ENCODE results near the gene CASP8AP2. TPM values are rescaled to one million over a fixed set of nuclear protein-coding genes. Genes with fewer than 3 reads are reported as not detected.
"Not testable (repeated sequence)": the region's sequence is repeated elsewhere in the genome, so short reads cannot be mapped to it uniquely, and the experiment has no call there.

The CASP8AP2 gene
- total RNA-seq, 2 experiments from 2014 or later: 49.1 TPM

GRCh38 chr6:89873721-89874120 lies 44.0 kb downstream of the CASP8AP2 start:
- Mint-ChIP-seq H3K4me3 (no peak overlapping the region), H3K27ac (no peak overlapping the region), H3K4me1 (no peaks in the 10 kb centered on the region), H3K9me3 (no peaks in the 10 kb centered on the region), H3K27me3 (no peaks in the 10 kb centered on the region), H3K36me3 (peaks cover 31% of the 10 kb centered on the region)
- no peak for DNase-seq
- POLR2A ChIA-PET: interaction anchor here (0.6 kb wide), 1 partner anchor 18 kb away, joined by 3 read pairs; no protein-coding TSS in a partner anchor
- no peak for ATAC-seq (ENCODE audit: low read depth)

GRCh38 chr6:89874438-89874837 lies 44.8 kb downstream of the CASP8AP2 start:
- DNase-seq: no peak
- H3K4me1 Mint-ChIP-seq: no peaks in the 10 kb centered on the region

GRCh38 chr6:89886378-89887120 lies 56.9 kb downstream of the CASP8AP2 start:
- POLR2A ChIA-PET: no interaction called here

More at GRCh38 chr6:89874438-89874837, 44.8 kb downstream of the CASP8AP2 start:
- ATAC-seq (ENCODE audit: low read depth): no peak
- H3K27ac Mint-ChIP-seq: no peak overlapping the region
- H3K36me3 Mint-ChIP-seq: peaks cover 29% of the 10 kb centered on the region
- H3K4me3 Mint-ChIP-seq: no peak overlapping the region
- POLR2A ChIA-PET: no interaction called here
- no peaks in the 10 kb centered on the region for H3K27me3 Mint-ChIP-seq
- H3K9me3 Mint-ChIP-seq: no peaks in the 10 kb centered on the region

GRCh38 chr6:89887452-89888137 lies 57.9 kb downstream of the CASP8AP2 start:
- H3K27ac Mint-ChIP-seq: no peak overlapping the region
- H3K27me3 Mint-ChIP-seq: peaks cover 27% of the 10 kb centered on the region
- no peaks in the 10 kb centered on the region for H3K9me3 Mint-ChIP-seq
- POLR2A ChIA-PET: no interaction called here
- DNase-seq (peak; percentile 35), ATAC-seq (ENCODE audit: low read depth) (peak; percentile 50)
- peaks cover 2% of the 10 kb centered on the region for H3K4me1 Mint-ChIP-seq
- H3K4me3 Mint-ChIP-seq: no peak overlapping the region
- no peaks in the 10 kb centered on the region for H3K36me3 Mint-ChIP-seq

More at GRCh38 chr6:89886378-89887120, 56.9 kb downstream of the CASP8AP2 start:
- H3K27ac Mint-ChIP-seq: no peak overlapping the region
- H3K9me3 Mint-ChIP-seq: no peaks in the 10 kb centered on the region
- DNase-seq: no peak
- H3K27me3 Mint-ChIP-seq: peaks cover 22% of the 10 kb centered on the region
- ATAC-seq (ENCODE audit: low read depth): no peak
- no peaks in the 10 kb centered on the region for H3K36me3 Mint-ChIP-seq
- peaks cover under 1% of the 10 kb centered on the region for H3K4me1 Mint-ChIP-seq
- H3K4me3 Mint-ChIP-seq: no peak overlapping the region

- peaks cover 2% of the 10 kb centered on the region for H3K4me1 Mint-ChIP-seq
- no peak overlapping the region for H3K4me3 Mint-ChIP-seq
- H3K27me3 Mint-ChIP-seq: peaks cover 31% of the 10 kb centered on the region
- H3K27ac Mint-ChIP-seq: no peak overlapping the region
- POLR2A ChIA-PET: no interaction called here
- no peaks in the 10 kb centered on the region for H3K9me3 Mint-ChIP-seq
- no peak for DNase-seq
- no peaks in the 10 kb centered on the region for H3K36me3 Mint-ChIP-seq
- ATAC-seq (ENCODE audit: low read depth): no peak
Observed at GRCh38 chr6:89888138-89888514, 58.4 kb downstream of the CASP8AP2 start.

GRCh38 chr6:89888871-89889270 lies 59.2 kb downstream of the CASP8AP2 start:
- ATAC-seq (ENCODE audit: low read depth) (no peak), DNase-seq (no peak)
- H3K27me3 Mint-ChIP-seq: peaks cover 36% of the 10 kb centered on the region
- peaks cover 2% of the 10 kb centered on the region for H3K4me1 Mint-ChIP-seq
- H3K27ac Mint-ChIP-seq: no peak overlapping the region
- no peak overlapping the region for H3K4me3 Mint-ChIP-seq
- POLR2A ChIA-PET: no interaction called here
- no peaks in the 10 kb centered on the region for H3K9me3 Mint-ChIP-seq
- no peaks in the 10 kb centered on the region for H3K36me3 Mint-ChIP-seq

GRCh38 chr6:89890845-89891528 lies 61.3 kb downstream of the CASP8AP2 start:
- not testable (repeated sequence) for ATAC-seq (ENCODE audit: low read depth); H3K36me3 Mint-ChIP-seq; H3K4me1 Mint-ChIP-seq; H3K4me3 Mint-ChIP-seq; DNase-seq; H3K9me3 Mint-ChIP-seq; H3K27ac Mint-ChIP-seq
- H3K27me3 Mint-ChIP-seq: peaks cover 47% of the 10 kb centered on the region
- POLR2A ChIA-PET: interaction anchor here (0.7 kb wide), 1 partner anchor 18 kb away, joined by 3 read pairs; no protein-coding TSS in a partner anchor

GRCh38 chr6:89892577-89892976 lies 62.9 kb downstream of the CASP8AP2 start:
- DNase-seq; POLR2A ChIA-PET; H3K4me1 Mint-ChIP-seq; H3K9me3 Mint-ChIP-seq; ATAC-seq (ENCODE audit: low read depth); H3K36me3 Mint-ChIP-seq; H3K4me3 Mint-ChIP-seq; H3K27ac Mint-ChIP-seq: not testable (repeated sequence)
- H3K27me3 Mint-ChIP-seq: peaks cover 53% of the 10 kb centered on the region

- no peak for ATAC-seq (ENCODE audit: low read depth)
- peaks cover 54% of the 10 kb centered on the region for H3K27me3 Mint-ChIP-seq
- H3K27ac Mint-ChIP-seq: no peak within 1 kb of the TSS
- POLR2A ChIA-PET: no interaction called here
- no peak within 1 kb of the TSS for H3K4me3 Mint-ChIP-seq
- no peaks in the 10 kb centered on the region for H3K36me3 Mint-ChIP-seq
- no peak for DNase-seq
- H3K4me1 Mint-ChIP-seq: peaks cover 2% of the 10 kb centered on the region
- no peaks in the 10 kb centered on the region for H3K9me3 Mint-ChIP-seq
Observed at GRCh38 chr6:89894169-89894568, 64.5 kb downstream of the CASP8AP2 start, which contains the start of gene GJA10. Gene GJA10, plus strand, starts transcription at chr6:89894469. Its CDS starts 0 bp downstream, at chr6:89894469.

GRCh38 chr6:89895276-89895874 lies 65.7 kb downstream of the CASP8AP2 start:
- Mint-ChIP-seq H3K4me1 (peaks cover 2% of the 10 kb centered on the region), H3K9me3 (no peaks in the 10 kb centered on the region), H3K27ac (no peak overlapping the region), H3K4me3 (no peak overlapping the region), H3K36me3 (no peaks in the 10 kb centered on the region), H3K27me3 (peaks cover 49% of the 10 kb centered on the region)
- ATAC-seq (ENCODE audit: low read depth): peak; percentile 45
- DNase-seq: no peak
- POLR2A ChIA-PET: no interaction called here

GRCh38 chr6:89910001-89910901 lies 80.6 kb downstream of the CASP8AP2 start:
- H3K36me3 Mint-ChIP-seq; H3K9me3 Mint-ChIP-seq; DNase-seq; ATAC-seq (ENCODE audit: low read depth); H3K27me3 Mint-ChIP-seq; H3K4me1 Mint-ChIP-seq; POLR2A ChIA-PET: not testable (repeated sequence)
- peak overlapping the region; percentile 22 for H3K27ac Mint-ChIP-seq
- peak overlapping the region; percentile 53 for H3K4me3 Mint-ChIP-seq

- H3K4me1 Mint-ChIP-seq: peaks cover 9% of the 10 kb centered on the region
- peaks cover 3% of the 10 kb centered on the region for H3K36me3 Mint-ChIP-seq
- DNase-seq (no peak), ATAC-seq (ENCODE audit: low read depth) (no peak)
- peaks cover 4% of the 10 kb centered on the region for H3K27me3 Mint-ChIP-seq
- H3K4me3 Mint-ChIP-seq: no peak overlapping the region
- POLR2A ChIA-PET: no interaction called here
- H3K27ac Mint-ChIP-seq: no peak overlapping the region
- H3K9me3 Mint-ChIP-seq: peaks cover 5% of the 10 kb centered on the region
Observed at GRCh38 chr6:89910902-89911240, 81.2 kb downstream of the CASP8AP2 start.

All from activated naive CD8-positive, alpha-beta T cell treated with anti-CD3 and anti-CD28 coated beads, Interleukin-2, amount 10 ng/mL, durations not matched to agents 7 days and 5 days (primary cell).